Psoas muscle (tissue), 8 donors: ENCODE results near the gene STARD3. TPM values are rescaled to one million over a fixed set of nuclear protein-coding genes. Genes with fewer than 3 reads are reported as not detected.

Experiments used
- ATAC-seq, 4 donors: fragments of 200-7000 bp; cut with Tn5 transposase; one replicate each; pipeline ENCODE4 v1.9.1; 2020; ENCODE audit warnings: moderate library complexity in 3 of 4, mild to moderate bottlenecking in 2 of 4
- DNase-seq, 2 donors: peaks; one replicate each; pipeline ENCODE4 v3.0.0-alpha.2; 2020
- H3K27ac ChIP-seq: fragments of 200-600 bp; one replicate; pipeline ENCODE4 v1.8.0; 2022
- H3K27me3 ChIP-seq, 3 donors: fragments of 200-600 bp in 1 of 3; one replicate each; pipeline versions ENCODE4 v1.6.1 to v1.8.0; 2013 to 2022; ENCODE audit warnings: low read length in 2 of 3, mild to moderate bottlenecking in 2 of 3, moderate library complexity in 1 of 3; ENCODE audit not compliant: insufficient read depth in 3 of 3
- H3K36me3 ChIP-seq, 2 donors: fragments of 200-600 bp in 1 of 2; one replicate each; pipeline versions ENCODE4 v1.6.1 to v1.8.0; 2013 to 2022; ENCODE audit warnings: low read depth in 1 of 2, mild to moderate bottlenecking in 1 of 2, moderate library complexity in 1 of 2; ENCODE audit not compliant: insufficient read depth in 1 of 2
- H3K4me1 ChIP-seq: fragments of 200-600 bp; one replicate; pipeline ENCODE4 v1.8.0; 2022
- H3K4me3 ChIP-seq: fragments of 200-600 bp; one replicate; pipeline ENCODE4 v1.8.0; 2022; ENCODE audit warnings: mild to moderate bottlenecking
- H3K9me3 ChIP-seq: fragments of 200-600 bp; one replicate; pipeline ENCODE4 v1.8.0; 2022
- WGBS, 3 donors: extraction: QIAGEN DNeasy Blood & Tissue Kit; methylation state at CpG; one replicate each; pipeline versions ENCODE4 v1.1.6 to v1.1.7; 2013; 5-methylcytosine and 5-hydroxymethylcytosine counted together
- intact Hi-C, 2 donors: fragments of 100-400 bp; cut with DNase I; formaldehyde crosslinking; loops; one replicate each; pipeline versions ENCODE4 v1.11.0 to v1.14.2; 2022
- polyA plus RNA-seq, 3 donors: library from polyadenylated mRNA; stranded (reverse); fragments of 200-250 nt; gene quantifications; one replicate each; pipeline ENCODE4 v1.2.3, GENCODE V29; 2013
- total RNA-seq, 4 donors: library from RNA; stranded (reverse); fragmentation: NEBNext Ultra II Directional in 2 of 4; extraction: Animal tissue kit (Norgen Biotek cat#: 25700) in 2 of 4; gene quantifications; one replicate each; pipeline versions ENCODE4 v1.2.1 to v1.2.4, GENCODE V29; 2021 to 2023
- TF ChIP-seq, protein P1 (sequence below): fragments of 200-600 bp; IDR thresholded peaks from one replicate; pipeline ENCODE4 v1.8.0; 2022; ENCODE audit warnings: antibody characterized with exemption
- donor health status: healthy with polysubstance abuse.
- donor health status: DM: no; HTN: no; CAD: no; lungs with moderate emphysema.
- donor health status: Bipolar disorder and iron deficiency.
- donor health status: healthy.
- donor health status: DM: yes; HTN: yes; CAD: no.
- donor health status: DM: no; HTN: no; CAD: no.
- donor health status: DM: no; HTN: no; CAD: no.
- donor health status: DM: yes; HTN: yes; CAD: no.

Gene STARD3
- total and polyA plus RNA-seq, 7 donors: 22.5 to 62.8 (median 32.6) TPM

DNA sequence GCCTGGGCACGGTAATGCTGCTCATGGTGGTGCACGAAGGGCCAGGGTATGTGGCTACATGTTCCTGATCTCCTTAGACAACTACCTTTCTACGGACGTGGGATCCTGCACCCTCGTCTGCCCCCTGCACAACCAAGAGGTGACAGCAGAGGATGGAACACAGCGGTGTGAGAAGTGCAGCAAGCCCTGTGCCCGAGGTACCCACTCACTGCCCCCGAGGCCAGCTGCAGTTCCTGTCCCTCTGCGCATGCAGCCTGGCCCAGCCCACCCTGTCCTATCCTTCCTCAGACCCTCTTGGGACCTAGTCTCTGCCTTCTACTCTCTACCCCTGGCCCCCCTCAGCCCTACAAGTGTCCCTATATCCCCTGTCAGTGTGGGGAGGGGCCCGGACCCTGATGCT is 74.9 kb downstream of the STARD3 start:
- no peaks in the 10 kb centered on the region for H3K27me3 ChIP-seq
- H3K9me3 ChIP-seq: no peaks in the 10 kb centered on the region
- no peak for ATAC-seq
- no peak overlapping the region for H3K27ac ChIP-seq
- H3K4me3 ChIP-seq: no peak overlapping the region
- intact Hi-C loops: no loop called here
- DNase-seq: peak in 1 of 2 donors; percentile 40
- 90 to 93% (median 93%) methylated on average over 10 of the region's 10 CpGs for WGBS, 3 donors
- H3K36me3 ChIP-seq: peaks cover 0 to 95% of the 10 kb centered on the region in 2 donors
- TF ChIP-seq, protein P1, sequence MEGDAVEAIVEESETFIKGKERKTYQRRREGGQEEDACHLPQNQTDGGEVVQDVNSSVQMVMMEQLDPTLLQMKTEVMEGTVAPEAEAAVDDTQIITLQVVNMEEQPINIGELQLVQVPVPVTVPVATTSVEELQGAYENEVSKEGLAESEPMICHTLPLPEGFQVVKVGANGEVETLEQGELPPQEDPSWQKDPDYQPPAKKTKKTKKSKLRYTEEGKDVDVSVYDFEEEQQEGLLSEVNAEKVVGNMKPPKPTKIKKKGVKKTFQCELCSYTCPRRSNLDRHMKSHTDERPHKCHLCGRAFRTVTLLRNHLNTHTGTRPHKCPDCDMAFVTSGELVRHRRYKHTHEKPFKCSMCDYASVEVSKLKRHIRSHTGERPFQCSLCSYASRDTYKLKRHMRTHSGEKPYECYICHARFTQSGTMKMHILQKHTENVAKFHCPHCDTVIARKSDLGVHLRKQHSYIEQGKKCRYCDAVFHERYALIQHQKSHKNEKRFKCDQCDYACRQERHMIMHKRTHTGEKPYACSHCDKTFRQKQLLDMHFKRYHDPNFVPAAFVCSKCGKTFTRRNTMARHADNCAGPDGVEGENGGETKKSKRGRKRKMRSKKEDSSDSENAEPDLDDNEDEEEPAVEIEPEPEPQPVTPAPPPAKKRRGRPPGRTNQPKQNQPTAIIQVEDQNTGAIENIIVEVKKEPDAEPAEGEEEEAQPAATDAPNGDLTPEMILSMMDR: no peak
- peaks cover 8% of the 10 kb centered on the region for H3K4me1 ChIP-seq

Other genes starting within 250 kb of the STARD3 start
- 1 to 10 TPM; 8.0 to 8.7 (median 8.2) TPM for gene FBXL20, start 235.5 kb upstream of the STARD3 start, total RNA-seq
- 1 to 10 TPM in 2 of 3 donors, under 1 TPM in 1; 0.89 to 3.7 (median 3.0) TPM for gene FBXL20, start 235.5 kb upstream of the STARD3 start, polyA plus RNA-seq
- 10 to 100 TPM; 18.2 to 28.5 (median 25.9) TPM for gene MED1, start 185.9 kb upstream of the STARD3 start, total RNA-seq
- gene MED1, start 185.9 kb upstream of the STARD3 start, polyA plus RNA-seq: 10 to 100 TPM in 2 of 3 donors, 1 to 10 TPM in 1; 6.2 to 19.2 (median 12.0) TPM
- 10 to 100 TPM; 17.8 to 25.3 (median 21.7) TPM for gene CDK12, start 175.7 kb upstream of the STARD3 start, total RNA-seq
- 10 to 100 TPM in 1 of 3 donors, 1 to 10 TPM in 2; 3.5 to 13.8 (median 6.1) TPM for gene CDK12, start 175.7 kb upstream of the STARD3 start, polyA plus RNA-seq
- gene NEUROD2, start 29.2 kb upstream of the STARD3 start, total RNA-seq: not detected
- gene NEUROD2, start 29.2 kb upstream of the STARD3 start, polyA plus RNA-seq: under 1 TPM in 1 of 3 donors, not detected in 2; 0.01 TPM
- gene PPP1R1B, start 10.2 kb upstream of the STARD3 start, total RNA-seq: under 1 TPM in 3 of 4 donors, not detected in 1; 0.21 to 0.42 (median 0.23) TPM
- gene PPP1R1B, start 10.2 kb upstream of the STARD3 start, polyA plus RNA-seq: 1 to 10 TPM in 1 of 3 donors, under 1 TPM in 2; 0.10 to 1.6 (median 0.35) TPM
- 1,000 to 10,000 TPM; 3,389 to 5,818 (median 3,842) TPM for gene TCAP, start 28.2 kb downstream of the STARD3 start, total RNA-seq
- gene TCAP, start 28.2 kb downstream of the STARD3 start, polyA plus RNA-seq: 1,000 to 10,000 TPM; 2,116 to 7,047 (median 2,671) TPM
- gene PNMT, start 31.3 kb downstream of the STARD3 start, total RNA-seq: 10 to 100 TPM in 2 of 4 donors, 1 to 10 TPM in 2; 5.9 to 15.3 (median 11.8) TPM
- gene PNMT, start 31.3 kb downstream of the STARD3 start, polyA plus RNA-seq: 10 to 100 TPM in 1 of 3 donors, 1 to 10 TPM in 2; 6.0 to 13.0 (median 6.8) TPM
- 1 to 10 TPM; 4.5 to 7.9 (median 6.7) TPM for gene PGAP3, start 50.9 kb downstream of the STARD3 start, total RNA-seq
- 1 to 10 TPM; 1.4 to 4.2 (median 3.3) TPM for gene PGAP3, start 50.9 kb downstream of the STARD3 start, polyA plus RNA-seq
- 10 to 100 TPM; 20.4 to 24.9 (median 21.1) TPM for gene ERBB2, start 62.9 kb downstream of the STARD3 start, total RNA-seq
- 10 to 100 TPM in 1 of 3 donors, 1 to 10 TPM in 2; 4.0 to 11.1 (median 9.2) TPM for gene ERBB2, start 62.9 kb downstream of the STARD3 start, polyA plus RNA-seq
- 10 to 100 TPM; 28.2 to 44.3 (median 36.2) TPM for gene MIEN1, start 93.4 kb downstream of the STARD3 start, total RNA-seq
- 10 to 100 TPM; 42.6 to 83.9 (median 63.5) TPM for gene MIEN1, start 93.4 kb downstream of the STARD3 start, polyA plus RNA-seq
- not detected for gene GRB7, start 100.8 kb downstream of the STARD3 start, total RNA-seq
- gene GRB7, start 100.8 kb downstream of the STARD3 start, polyA plus RNA-seq: under 1 TPM in 2 of 3 donors, not detected in 1; 0.06 to 0.69 TPM
- gene IKZF3, start 227.2 kb downstream of the STARD3 start, total RNA-seq: under 1 TPM; 0.12 to 0.82 (median 0.57) TPM
- under 1 TPM; 0.01 to 0.14 (median 0.03) TPM for gene IKZF3, start 227.2 kb downstream of the STARD3 start, polyA plus RNA-seq
- gene ZPBP2, start 231.1 kb downstream of the STARD3 start, total RNA-seq: not detected
- gene ZPBP2, start 231.1 kb downstream of the STARD3 start, polyA plus RNA-seq: not detected